Neural cell (in vitro differentiated cells): Measurements from ENCODE around the gene TCL1A.

Source experiments
- CTCF ChIP-seq: fragments of 450-650 bp; IDR thresholded peaks from 2 replicates; pipeline ENCODE4 v1.5.1; 2014; ENCODE audit warnings: antibody characterized with exemption, mild to moderate bottlenecking, moderate library complexity; ENCODE audit not compliant: poor library complexity, severe bottlenecking
- EP300 ChIP-seq: fragments of 450-650 bp; conservative IDR thresholded peaks from 2 replicates; pipeline ENCODE4 v1.6.1; 2014; ENCODE audit warnings: antibody characterized with exemption, mild to moderate bottlenecking, moderate library complexity; ENCODE audit not compliant: poor library complexity, severe bottlenecking
- RAD21 ChIP-seq: fragments of 450-650 bp; conservative IDR thresholded peaks from 2 replicates; pipeline ENCODE4 v1.6.1; 2014; ENCODE audit warnings: antibody characterized with exemption, mild to moderate bottlenecking, moderate library complexity
- REST ChIP-seq: IDR thresholded peaks from 2 replicates; pipeline ENCODE4 v1.6.1; 2012; ENCODE audit warnings: borderline replicate concordance

- TF ChIP-seq CTCF (no peak), REST (no peak), RAD21 (no peak), EP300 (no peak)
Observed at GRCh38 chr14:95695913-95696312, 18.0 kb downstream of the TCL1A start.
